Measurements from ENCODE around the gene C16orf89.

C16orf89 gene

DNA sequence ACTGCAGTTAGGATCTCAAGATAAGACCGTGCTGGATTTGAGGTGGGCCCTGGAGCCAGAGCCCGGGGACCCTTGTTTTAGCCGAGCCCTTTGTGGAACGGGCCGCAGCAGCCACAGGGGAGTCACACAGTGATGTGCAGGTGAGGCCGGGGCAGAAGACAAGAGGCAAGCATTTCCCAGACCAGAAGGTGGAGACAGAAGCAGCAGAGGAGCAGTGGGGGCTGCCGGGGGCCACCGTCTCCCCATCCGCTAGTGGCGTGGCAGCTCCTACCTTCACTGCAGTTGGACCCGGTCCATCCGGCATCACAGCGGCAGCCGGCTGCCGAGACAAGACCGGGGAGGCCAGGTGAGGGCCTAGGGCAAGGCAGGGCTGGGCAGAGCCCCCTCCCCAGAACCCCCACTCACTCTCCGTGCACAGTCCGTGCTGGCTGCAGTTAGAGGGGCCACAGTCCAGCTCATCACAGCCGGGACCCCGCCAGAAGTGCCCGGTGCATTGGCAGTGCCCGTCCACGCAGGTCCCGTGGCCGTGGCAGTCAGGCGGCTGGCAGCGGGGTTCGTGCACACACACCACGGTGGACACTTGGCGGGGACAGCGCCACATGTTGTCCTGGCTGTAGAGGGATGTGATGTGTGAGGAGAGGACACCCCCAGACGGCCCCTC lies 38.1 kb downstream of the C16orf89 start:
- no peak for DNase-seq

DNA sequence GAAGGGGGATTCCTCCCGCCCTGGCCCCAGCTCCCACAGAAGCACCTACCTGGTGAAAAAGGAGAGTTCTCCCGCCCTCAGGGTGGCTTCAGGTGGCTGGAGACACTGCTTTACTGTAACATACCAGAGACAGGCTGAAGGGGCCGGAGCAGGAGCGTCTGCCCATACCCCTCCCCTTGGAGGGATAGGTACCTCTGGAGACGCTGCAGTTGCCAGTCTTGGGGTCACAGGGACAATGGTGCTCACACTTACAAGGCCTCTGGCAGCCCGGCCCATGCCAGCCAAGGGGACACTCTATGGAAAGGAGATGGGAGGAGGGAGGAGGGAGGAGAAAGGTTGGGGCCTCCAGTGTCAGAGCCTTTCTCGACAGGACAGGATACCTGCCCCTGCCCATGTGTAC lies 38.7 kb downstream of the C16orf89 start:
- DNase-seq, result no peak

DNA sequence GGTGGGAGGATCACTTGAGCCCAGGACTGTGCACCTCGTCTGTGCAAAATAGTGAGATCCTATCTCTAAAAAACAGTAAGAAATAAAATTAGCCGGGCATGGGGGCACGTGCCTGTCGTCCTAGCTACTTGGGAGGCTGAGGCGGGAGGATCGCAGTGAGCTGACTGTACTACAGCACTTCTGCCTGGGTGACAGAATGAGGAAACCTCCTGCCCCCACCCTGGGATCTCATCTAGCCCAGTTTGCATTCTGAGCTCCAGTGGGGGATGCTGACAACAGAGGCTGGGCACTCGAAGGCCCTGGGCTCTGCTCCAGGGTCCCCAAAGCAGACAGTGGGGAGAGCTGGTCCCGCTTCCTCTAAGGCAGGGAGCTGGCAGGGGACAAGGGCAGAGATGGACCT lies 39.1 kb downstream of the C16orf89 start:
- no peak for DNase-seq

DNA sequence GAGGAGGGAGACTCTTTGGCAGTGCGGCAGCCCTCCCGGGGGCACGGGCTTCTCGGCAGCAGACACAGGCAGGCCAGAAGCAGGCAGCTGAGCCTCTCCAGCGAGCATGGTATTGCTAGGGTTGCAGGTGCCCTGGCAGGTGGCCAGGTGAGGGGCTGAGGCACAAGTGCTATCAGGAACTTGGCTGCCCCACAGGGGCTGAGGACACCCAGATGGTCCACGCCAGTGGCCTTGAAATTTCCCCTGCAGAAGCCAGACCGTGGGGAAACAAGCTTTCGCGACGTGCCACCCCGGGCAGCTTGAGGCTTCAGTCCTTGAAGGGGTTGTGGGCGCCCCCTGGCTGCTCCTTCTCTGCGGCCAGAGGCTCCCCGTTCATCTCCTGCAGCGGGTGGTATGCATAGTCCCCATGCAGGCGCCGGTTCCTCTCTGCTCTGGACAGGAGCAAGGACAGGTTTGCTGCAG lies 40.6 kb downstream of the C16orf89 start:
- peak; percentile 92 for DNase-seq

DNA sequence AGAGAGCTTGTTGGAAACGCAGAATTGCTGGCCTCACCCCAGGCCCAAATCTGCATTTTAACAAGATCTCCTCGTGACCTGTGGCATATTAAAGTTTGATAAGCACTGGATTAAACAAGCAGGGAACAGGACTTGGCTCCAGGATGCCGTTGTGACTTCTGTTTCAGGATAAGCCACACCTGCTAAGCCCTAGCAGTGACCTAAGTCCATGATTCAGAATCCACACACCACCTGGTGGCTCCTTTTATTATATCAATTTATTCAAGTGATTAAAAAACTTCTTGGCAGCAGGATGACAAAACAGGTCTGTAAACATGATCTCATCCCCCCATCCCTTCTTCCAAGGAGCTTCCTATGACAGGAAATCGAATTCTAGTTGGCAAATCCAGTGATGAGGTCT lies 41.1 kb downstream of the C16orf89 start:
- DNase-seq, result peak; percentile 74

DNA sequence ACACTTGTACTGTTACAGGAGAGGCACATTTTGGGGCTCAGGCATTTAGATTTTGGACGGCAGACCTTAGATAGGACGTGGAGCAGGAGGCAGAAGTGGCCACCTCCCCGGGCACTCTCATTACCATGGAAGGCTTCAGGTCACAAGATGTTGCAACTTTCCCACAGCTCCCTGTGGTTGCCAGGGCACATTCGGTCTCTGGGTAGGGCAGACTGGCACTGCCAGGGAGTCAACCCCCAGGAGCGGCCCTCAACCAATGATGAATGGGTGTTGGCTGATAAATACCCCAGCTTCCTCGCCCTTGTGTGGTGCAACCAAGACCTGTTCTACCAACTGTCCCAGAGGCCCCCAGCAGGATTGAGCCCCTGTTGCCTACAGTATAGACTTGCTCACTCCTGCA lies 43.2 kb downstream of the C16orf89 start:
- DNase-seq, result no peak

DNA sequence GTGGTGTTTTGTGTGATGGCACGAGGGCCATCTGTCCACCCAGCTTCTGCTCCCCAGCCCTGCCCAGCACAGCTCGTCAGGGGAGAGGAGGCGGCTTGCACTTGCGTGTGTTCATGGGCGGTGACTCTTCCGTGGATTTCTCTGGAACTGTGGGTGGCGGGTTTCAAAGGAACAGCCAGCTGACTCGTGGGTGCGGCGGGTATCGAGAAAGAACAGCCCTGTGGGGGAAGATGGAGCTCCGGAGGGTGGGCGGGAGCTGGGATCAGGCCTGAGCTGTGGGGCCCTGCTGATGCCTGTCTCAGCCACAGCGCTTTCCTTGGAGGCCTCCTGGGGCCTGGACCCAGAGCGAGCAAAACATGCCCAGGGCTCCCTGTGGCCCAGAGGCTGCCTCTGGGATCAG lies 45.2 kb downstream of the C16orf89 start:
- no peak for DNase-seq

DNA sequence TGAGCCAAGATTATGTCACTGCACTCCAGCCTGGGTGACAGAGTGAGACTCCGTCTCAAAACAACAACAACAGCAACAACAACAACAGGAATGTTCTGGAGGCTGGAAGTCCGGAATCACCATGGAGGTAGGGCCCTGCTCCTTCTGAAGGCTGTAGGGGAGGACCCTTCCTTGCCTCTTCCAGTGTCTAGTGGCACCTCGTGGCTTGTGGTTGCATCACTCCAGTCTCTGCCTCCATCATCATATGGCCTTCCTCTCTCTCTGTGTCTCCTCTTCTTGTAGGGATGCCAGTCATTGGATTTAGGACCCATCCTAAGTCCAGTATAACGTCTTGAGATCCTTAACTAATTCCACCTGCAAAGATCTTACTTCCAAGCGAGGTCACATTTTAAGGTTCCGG lies 46.0 kb downstream of the C16orf89 start:
- DNase-seq, result no peak

DNA sequence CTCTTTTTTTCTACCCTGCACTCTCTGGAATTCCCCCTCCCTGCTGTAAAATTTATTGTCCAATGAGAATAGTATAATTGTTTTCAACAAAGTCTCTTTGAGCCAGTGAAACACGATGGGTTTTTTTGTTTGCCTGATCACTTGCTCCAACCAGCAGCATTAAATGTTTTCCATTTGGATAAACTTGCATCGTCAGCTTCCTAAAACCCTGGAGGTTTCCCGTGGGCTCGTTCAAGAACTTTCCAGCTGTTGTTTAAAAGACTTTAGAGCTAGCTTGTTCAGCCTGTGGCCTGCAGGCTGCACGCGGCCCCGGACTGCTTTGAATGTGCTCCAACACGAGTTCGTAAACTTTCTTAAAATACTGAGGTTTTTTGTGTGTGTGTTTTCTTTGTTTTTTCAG lies 47.0 kb downstream of the C16orf89 start:
- no peak for DNase-seq

DNA sequence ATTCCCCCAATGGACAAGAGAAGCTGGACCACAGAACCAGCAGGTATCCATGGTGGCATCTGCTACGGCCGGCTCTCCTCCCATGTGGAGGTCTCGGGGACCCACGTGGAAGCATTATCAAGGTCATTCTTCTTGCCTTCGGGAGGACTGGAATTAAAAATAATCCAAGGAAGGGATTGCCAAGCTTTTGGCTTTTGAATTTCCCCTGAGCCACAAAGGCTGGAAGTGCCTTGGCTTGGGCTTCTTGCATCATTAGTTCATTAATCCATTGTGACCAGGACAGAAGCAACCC lies 48.1 kb downstream of the C16orf89 start:
- DNase-seq, result no peak

DNA sequence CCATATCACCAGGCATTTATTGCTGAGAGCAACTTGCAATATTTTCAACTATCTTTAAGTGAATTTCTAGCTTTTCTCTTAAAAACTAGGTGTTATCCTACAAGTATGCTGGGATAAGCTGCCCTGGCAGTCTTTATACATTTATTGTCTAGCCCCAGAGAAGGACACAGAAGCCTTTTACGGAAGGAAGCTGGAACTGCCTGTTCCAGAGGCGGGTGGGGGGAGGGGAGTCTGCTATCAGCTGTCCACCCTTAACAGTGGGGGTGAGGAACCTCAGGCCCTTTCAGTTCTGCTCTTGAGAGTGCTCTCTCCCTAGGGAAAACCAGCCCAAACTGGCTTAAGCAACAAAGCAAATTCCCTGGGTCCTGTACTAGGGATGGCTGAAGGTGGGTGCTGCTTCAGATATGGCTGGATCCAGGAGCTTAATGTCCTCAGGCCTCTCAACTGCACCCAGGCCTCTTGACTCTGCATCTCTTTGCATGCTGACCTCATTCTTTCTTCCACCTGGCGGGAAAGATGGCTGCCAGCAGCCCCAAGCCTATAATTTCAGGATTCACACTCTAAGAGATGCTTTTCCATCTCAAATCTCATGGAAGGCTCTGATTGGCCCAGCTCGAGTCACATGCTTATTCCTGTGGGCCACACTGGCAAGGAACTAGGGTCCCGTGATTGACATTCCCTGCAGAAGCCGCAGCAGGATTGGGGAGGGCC lies 48.6 kb downstream of the C16orf89 start:
- no peak for DNase-seq

DNA sequence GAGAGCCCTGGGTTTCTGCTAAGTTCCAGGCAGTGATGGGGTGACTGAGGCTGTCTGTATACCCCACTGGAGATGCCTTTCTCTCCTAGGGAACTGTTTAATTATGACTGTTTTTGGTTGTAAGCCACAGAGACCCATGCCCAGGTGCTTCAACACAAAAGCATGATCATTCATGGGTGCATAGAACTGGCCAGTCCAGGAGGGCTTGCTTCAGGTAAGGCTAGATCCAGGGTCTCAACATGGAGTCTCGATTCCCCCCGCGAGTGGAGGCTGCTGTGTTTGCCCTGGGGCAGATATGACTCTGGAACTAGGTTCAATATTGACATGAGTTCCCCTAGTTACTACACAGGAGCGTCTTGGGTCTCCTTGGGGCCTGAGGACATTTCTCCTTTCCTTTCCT lies 49.9 kb downstream of the C16orf89 start:
- no peak for DNase-seq

DNA sequence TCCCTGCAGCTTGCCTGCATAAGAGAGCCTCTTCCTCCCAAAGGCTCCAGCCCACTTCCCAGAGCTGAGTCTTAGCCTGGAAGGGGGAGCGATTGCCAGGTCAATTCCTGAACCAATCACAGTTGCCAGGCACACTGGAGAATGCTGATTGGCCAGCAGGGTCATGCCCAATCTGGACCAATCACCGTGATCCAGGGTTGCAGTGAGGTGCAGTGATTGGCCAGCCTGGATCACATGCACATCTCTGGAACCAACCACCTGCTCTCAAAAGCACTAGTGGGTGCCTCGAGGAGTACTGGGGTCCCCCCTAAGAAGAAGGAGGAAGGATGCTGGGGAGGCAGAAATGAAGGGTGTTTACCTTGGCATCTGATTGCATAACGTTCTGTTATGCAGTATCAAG lies 50.4 kb downstream of the C16orf89 start:
- DNase-seq, result no peak

DNA sequence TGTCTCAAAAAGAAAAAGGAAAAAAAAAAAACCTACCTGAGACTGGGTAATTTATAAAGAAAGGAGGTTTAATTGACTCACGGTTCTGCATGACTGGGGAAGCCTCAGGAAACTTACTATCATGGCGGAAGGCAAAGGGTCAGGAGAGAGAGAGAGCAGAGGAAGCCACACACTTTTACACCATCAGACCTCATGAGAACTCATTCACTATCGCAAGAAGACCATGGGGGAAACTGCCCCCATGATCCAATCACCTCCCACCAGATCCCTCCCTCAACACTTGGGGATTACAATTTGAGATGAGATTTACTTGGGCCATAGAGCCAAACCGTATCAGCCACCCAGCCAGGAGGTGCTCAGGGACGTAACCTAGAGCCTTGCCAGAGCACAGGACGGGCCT lies 52.9 kb downstream of the C16orf89 start:
- DNase-seq, result no peak

DNA sequence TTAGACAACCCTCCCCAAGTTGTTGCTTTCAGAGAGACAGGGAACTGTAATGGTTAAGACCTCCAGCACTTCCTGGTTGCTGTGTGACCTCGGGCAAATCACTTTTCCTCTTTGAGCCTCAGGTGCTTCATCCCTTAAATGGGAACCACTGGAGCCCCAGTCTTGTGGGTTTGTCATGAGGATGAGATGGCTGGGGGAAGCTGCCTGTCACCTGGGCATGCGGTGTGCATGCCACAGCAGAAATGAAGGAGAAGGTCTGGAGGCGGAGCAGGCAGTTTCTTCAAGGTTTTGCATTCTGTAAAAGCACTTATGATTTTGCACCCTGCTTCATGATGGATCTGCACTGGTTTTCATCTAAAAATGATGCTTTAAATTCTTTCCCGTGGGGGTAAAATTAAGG lies 54.1 kb downstream of the C16orf89 start:
- DNase-seq, result peak; percentile 35

DNA sequence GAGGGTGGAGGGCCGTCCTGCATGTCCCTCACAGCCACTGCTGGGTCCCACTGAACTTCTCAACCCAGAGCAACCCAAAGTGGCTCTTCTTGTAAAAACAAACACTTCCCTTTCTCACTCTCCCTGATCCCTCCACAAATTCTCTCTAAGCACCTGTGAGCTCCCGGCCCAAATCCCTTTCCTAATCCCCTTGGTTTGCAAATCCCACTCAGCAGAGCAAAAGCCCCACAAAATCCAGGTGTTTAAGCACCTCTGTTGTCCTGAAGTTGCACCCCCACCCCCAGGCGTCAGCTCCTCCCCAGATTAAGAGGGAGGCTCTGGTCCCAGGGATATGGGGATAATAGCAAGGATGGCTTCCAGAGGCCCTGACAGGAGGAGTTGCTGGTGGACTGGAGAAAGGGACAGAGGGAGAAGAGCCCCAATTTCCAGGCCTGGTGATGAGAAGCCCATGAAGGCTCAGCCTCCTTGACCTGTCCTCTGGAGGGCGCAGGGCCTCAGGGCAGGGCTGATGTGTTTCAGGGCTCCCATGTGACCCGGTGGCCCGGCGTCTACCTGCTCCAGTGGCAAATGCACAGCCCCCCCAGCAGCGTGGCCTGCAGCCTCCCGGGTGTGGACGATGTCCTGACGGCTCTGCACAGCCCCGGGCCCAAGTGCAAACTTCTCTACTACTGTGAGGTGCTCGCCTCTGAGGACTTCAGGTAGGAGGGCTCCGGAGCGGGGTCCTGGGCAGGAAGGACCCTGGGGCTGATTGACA lies 55.0 kb downstream of the C16orf89 start:
- peak; percentile 62 for DNase-seq

DNA sequence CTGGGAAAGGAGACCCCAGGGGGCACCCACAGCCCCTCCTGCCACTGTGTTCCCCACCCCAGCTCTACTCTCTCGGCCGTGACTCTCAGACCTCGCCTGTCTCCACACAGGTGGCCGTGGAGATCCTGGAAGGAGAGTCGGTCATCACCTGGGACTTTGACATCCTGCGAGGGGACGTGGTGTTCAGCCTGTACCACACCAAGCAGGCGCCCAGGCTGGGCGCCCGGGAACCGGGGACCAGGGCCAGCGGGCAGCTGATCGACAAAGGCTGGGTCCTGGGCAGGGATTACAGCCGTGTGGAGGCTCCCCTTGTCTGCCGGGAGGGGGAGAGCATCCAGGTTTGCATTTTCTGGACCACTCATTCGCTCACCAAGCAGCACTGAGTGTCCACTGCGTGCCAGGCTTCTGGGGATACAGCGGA lies 57.4 kb downstream of the C16orf89 start:
- DNase-seq, result no peak

DNA sequence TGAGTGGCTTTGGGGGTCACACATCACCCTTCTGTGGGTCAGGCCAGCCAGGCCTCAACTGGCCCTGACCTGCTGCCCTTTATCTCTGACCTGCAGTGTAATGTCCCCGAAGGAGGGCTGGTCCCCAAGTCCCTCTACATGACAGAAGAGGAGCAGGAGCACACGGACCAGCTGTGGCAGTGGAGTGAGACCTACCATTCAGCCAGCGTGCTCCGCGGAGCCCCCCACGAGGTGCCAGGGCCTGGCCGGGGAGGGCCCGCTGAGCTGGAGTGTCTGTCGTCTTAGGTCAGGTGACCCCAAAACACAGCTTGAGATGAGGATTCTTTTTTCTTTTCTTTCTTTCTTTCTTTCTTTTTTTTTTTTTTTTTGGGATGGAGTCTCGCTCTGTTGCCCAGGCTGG lies 58.5 kb downstream of the C16orf89 start:
- DNase-seq, result no peak

DNA sequence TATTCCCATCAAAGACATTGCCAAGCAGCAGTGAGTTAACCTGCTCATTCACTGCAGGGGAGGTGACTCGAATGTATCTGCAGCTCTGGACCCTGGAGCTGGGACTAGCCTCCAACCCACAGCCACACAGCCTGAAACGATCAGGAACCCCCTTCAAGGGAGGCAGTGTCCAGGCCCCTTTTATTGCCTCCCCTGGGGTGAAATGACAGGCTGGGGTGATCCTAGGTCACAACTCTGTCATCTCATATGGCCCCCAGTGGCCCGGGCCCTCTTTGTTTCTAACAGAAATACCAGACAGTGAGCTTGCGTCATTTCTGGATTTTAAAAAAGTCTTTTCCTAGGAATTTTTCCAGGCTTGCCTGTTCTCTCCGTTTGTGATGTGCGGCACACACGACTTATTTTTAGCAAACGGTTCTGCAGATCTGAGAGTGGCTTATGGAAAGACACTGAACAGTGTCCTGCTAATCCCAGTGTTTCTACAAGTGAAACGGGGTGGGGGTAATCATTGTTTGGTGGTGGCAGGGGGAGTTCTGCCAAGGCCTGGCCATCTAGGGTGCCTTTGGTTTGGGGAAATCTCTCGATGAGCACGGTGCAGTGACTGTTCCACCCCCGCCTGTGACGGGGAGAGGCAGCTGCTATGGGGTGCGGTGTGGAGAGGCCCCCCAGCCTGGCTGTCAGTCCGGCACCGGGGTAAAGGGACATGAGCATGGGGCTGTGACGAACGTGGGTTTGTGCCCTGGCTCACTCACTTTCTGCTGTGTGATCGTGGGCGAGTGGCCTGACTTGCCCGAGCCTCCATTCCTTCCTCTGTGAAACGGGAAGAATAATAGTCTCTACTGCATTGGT lies 59.2 kb downstream of the C16orf89 start:
- DNase-seq, result no peak

DNA sequence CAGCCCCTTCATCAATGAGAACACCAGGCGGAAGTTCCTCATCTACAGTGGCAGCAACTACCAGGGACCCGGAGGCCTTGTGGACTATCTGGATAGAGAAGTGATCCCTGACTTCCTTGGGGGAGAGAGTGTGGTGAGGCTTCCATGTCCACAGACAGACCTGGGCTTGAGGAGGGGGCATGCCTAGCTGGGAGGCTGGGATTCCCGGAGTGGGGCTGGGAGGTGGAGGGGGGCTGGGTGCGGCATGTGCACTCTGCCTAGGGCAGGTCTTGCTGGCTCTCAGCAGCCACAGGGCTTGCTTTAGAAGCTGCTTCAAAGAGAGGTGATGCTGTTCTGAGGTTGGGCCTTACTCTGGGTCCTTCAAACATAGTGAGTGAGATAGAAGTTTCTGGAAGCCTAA lies 59.8 kb downstream of the C16orf89 start:
- no peak for DNase-seq

DNA sequence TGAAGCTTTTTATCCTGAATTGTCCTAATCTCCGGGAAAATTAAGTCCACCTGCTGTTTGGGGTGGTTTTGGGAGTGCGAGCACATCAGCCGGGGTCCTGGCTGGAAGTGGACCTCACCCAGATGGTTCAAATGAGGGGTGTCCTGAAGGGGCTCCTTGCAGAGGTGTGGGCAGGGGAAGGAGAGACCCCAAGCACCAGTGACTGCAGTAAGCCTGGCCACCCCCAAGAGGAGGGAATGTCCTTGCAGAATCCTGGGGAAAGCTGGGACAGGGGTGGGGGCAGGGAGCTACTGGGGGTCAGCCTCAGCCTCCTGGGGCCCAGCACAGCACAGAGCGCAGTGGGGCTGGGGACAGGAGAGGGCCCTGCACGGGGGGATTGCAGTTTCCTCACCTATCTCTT lies 61.4 kb downstream of the C16orf89 start:
- DNase-seq, result no peak

DNA sequence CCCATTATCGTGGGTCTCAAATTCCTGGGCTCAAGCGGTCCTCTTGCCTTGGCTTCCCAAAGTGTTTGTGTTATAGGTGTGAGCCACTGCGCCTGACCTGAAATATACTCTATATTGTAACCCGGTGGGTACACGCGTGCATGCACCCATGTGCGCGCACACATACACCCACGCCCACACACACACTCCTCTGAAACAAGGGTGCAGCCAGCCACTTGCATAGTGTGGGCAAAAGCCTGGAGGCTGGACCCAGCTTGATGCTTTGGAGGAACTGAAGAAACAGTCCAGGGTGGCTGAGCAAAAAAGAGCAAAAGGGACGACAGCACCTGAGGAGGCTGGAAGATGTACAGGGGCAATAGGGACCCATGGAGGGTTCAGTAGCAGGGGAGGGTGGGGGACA lies 61.9 kb downstream of the C16orf89 start:
- no peak for DNase-seq

DNA sequence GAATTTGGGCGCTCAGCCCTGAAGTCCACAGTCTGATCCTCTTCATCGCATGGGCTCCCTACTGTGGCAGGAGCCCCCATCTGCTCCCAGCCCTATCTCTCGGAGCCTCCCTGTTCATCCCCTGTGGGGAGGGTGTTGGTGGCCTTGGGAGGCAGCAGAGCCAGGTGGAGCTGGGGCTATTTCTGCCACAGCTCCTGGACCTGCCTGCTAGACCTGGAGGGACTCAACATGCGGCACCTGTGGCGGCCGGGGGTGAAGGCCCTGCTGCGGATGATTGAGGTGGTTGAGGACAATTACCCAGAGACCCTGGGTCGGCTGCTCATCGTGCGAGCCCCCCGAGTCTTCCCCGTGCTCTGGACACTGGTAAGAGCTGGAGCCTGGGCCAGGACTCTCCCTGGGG lies 62.5 kb downstream of the C16orf89 start:
- no peak for DNase-seq
